ENCODE results near the gene AGO4.

AGO4 gene

GRCh38 chr1:35882586-35882944, 74.7 kb downstream of the AGO4 start:
- TF ChIP-seq, protein P1, sequence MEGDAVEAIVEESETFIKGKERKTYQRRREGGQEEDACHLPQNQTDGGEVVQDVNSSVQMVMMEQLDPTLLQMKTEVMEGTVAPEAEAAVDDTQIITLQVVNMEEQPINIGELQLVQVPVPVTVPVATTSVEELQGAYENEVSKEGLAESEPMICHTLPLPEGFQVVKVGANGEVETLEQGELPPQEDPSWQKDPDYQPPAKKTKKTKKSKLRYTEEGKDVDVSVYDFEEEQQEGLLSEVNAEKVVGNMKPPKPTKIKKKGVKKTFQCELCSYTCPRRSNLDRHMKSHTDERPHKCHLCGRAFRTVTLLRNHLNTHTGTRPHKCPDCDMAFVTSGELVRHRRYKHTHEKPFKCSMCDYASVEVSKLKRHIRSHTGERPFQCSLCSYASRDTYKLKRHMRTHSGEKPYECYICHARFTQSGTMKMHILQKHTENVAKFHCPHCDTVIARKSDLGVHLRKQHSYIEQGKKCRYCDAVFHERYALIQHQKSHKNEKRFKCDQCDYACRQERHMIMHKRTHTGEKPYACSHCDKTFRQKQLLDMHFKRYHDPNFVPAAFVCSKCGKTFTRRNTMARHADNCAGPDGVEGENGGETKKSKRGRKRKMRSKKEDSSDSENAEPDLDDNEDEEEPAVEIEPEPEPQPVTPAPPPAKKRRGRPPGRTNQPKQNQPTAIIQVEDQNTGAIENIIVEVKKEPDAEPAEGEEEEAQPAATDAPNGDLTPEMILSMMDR (IDR thresholded peaks at IDR 0.05), result no peak

GRCh38 chr1:35882945-35883634, 75.3 kb downstream of the AGO4 start, which contains the start of gene AGO1:
Gene AGO1, plus strand, starts transcription at chr1:35883209. Its CDS starts 213 bp downstream, at chr1:35883422.
- TF ChIP-seq, protein P1 (IDR thresholded peaks at IDR 0.05), result peak; percentile 98

GRCh38 chr1:35883635-35884101, 75.9 kb downstream of the AGO4 start:
- TF ChIP-seq, protein P1 (IDR thresholded peaks at IDR 0.05), result no peak

DNA sequence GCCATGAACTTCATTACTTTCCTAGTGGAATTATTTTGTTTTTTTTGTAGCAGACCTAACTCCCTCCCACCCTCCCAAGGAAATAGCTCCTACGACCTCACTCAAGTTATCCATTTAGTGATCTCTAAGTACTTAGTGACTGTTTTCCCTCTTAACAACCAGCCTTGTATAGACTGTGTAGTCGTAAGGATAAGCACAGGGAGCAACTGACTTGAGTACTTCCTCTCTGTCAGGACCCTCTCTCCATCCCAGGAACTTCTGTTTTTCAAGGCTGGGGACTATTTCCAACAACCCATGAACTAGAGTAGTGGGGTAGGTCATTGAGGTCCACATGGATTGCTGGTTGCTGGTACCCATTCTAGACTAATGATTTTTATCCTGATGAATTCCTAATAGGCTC, 77.1 kb downstream of the AGO4 start:
- TF ChIP-seq, protein P1 (IDR thresholded peaks at IDR 0.05), result no peak

DNA sequence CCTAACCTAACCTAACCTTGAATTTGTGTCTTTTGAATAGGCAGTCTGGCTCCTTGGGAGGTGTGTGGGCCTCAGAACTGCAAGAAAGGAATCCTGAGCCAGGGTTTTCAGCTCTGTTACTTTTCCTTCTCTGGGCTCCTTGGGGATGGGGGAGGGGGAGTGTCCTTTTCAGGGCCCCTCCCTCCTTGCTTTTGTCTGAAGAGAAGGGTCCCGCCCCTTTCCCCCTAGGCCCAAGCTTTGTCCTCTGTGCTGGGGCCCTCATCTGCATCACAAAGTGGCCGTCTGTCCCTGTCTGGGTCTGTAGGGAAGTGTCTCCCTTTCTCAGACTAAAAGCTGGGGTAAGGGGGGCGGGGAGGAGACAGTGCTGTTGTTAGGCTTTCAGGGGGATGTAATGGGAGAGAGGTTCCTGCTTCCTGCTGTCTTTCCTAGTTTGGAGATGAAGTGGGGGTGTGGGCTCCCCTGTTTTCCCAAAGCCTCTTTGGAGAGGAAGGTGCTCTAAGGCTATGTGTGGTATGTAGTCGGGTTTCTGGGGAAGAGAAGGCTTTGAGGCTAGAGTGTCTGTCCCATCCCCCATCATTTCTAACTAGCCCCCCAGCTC, 78.2 kb downstream of the AGO4 start:
- TF ChIP-seq, protein P1 (IDR thresholded peaks at IDR 0.05), result no peak

- TF ChIP-seq, protein P1 (IDR thresholded peaks at IDR 0.05), result no peak
Measured at GRCh38 chr1:35886577-35887431, 79.0 kb downstream of the AGO4 start.

DNA sequence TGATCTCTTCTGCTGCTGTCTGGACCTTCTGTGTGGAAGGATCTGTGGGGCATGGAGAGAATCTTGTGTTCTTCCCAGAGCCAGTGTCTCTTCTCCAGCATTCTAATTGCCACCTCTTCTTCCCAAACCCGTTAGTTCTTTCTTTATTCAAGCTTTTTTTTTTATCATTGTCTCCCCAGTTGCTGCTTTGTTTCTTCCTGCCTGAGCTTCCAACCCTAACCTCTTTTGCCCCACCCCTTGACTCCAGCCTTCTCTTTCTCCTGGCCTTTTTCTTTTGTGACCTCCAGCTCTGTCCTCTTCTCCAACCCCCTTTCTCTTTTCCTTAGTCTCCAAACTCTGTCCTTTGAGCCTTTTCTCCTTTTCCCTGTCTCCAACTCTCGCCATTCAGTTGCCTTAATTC, 79.7 kb downstream of the AGO4 start:
- TF ChIP-seq, protein P1 (IDR thresholded peaks at IDR 0.05), result no peak
